PC-9 (cell line): Measurements from ENCODE around the gene CACNA1B.

ENCODE experiments used
- CTCF ChIP-seq: fragments of 200-600 bp; sonication (generic); conservative IDR thresholded peaks from 2 replicates; pipeline ENCODE4 v1.6.1; 2017; ENCODE audit warnings: mixed run types, antibody characterized with exemption, mild to moderate bottlenecking, moderate library complexity
- EZH2 ChIP-seq: fragments of 200-600 bp; sonication (generic); IDR thresholded peaks from 2 replicates; pipeline ENCODE4 v1.8.0; 2017; ENCODE audit warnings: antibody characterized with exemption, low read depth

GRCh38 chr9:137971477-137972138 is 94.0 kb downstream of the CACNA1B start:
- TF ChIP-seq CTCF (no peak), EZH2 (no peak)
